Neural cell (in vitro differentiated cells): ENCODE data around the gene CRMP1. TPM values are rescaled to one million over a fixed set of nuclear protein-coding genes. Genes with fewer than 3 reads are reported as not detected.

ENCODE experiments used
- H2AFZ ChIP-seq: fragments of 200-600, 300-800 bp; sonication (generic), shearing (Covaris generic); 2 replicates; pipeline ENCODE4 v1.6.0; 2014; ENCODE audit warnings: low read depth, mild to moderate bottlenecking, antibody characterized with exemption, low read length, moderate library complexity
- H3F3A ChIP-seq: fragments of 200-600 bp; shearing (Covaris generic); 2 replicates; pipeline ENCODE4 v1.6.1; 2016; ENCODE audit warnings: mild to moderate bottlenecking, moderate library complexity, mixed read lengths, antibody characterized with exemption, low read length; ENCODE audit not compliant: insufficient read depth, poor library complexity, severe bottlenecking
- H3K27ac ChIP-seq: fragments of 200-600, 300-800 bp; sonication (generic), shearing (Covaris generic); 2 replicates; pipeline ENCODE4 v1.5.1; 2014; ENCODE audit warnings: mild to moderate bottlenecking, low read length, moderate library complexity
- H3K27me3 ChIP-seq: fragments of 300-800, 200-600 bp; sonication (generic), shearing (Covaris generic); 2 replicates; pipeline ENCODE4 v1.6.0; 2014; ENCODE audit warnings: mild to moderate bottlenecking, low read depth, low read length, moderate library complexity; ENCODE audit not compliant: insufficient read depth
- H3K36me3 ChIP-seq: fragments of 300-800, 200-600 bp; sonication (generic), shearing (Covaris generic); 2 replicates; pipeline ENCODE4 v1.5.1; 2014; ENCODE audit warnings: mild to moderate bottlenecking, antibody characterized with exemption, low read length, moderate library complexity; ENCODE audit not compliant: insufficient read depth
- H3K4me2 ChIP-seq: fragments of 300-800, 200-600 bp; sonication (generic), shearing (Covaris generic); 2 replicates; pipeline ENCODE4 v1.6.0; 2014; ENCODE audit warnings: mild to moderate bottlenecking, low read length
- H3K4me3 ChIP-seq: fragments of 300-800, 200-600 bp; sonication (generic), shearing (Covaris generic); 2 replicates; pipeline ENCODE4 v1.5.1; 2014; ENCODE audit warnings: mild to moderate bottlenecking, low read length, moderate library complexity
- H3K79me2 ChIP-seq: fragments of 200-600 bp; shearing (Covaris generic); replicated peaks from 2 replicates; pipeline ENCODE4 v1.6.0; 2014; ENCODE audit warnings: mild to moderate bottlenecking, low read length, moderate library complexity; ENCODE audit not compliant: insufficient read depth
- H3K9ac ChIP-seq: fragments of 300-800, 200-600 bp; sonication (generic), shearing (Covaris generic); 2 replicates; pipeline ENCODE4 v1.6.1; 2016; ENCODE audit warnings: mild to moderate bottlenecking, low read length, mixed read lengths
- H3K9me2 ChIP-seq: fragments of 200-600 bp; shearing (Covaris generic); 2 replicates; pipeline ENCODE4 v1.6.1; 2016; ENCODE audit warnings: mild to moderate bottlenecking, low read length, mixed read lengths; ENCODE audit not compliant: insufficient read depth
- H3K9me3 ChIP-seq: fragments of 200-600, 300-800 bp; sonication (generic), shearing (Covaris generic); 2 replicates; pipeline ENCODE4 v1.6.1; 2016; ENCODE audit warnings: mild to moderate bottlenecking, mixed run types, low read length, moderate library complexity, mixed read lengths
- H4K20me1 ChIP-seq: fragments of 200-600 bp; shearing (Covaris generic); 2 replicates; pipeline ENCODE4 v1.6.1; 2016; ENCODE audit warnings: mild to moderate bottlenecking, mixed run types; ENCODE audit not compliant: insufficient read depth
- EP300 ChIP-seq: fragments of 450-650 bp; conservative IDR thresholded peaks from 2 replicates; pipeline ENCODE4 v1.6.1; 2014; ENCODE audit warnings: antibody characterized with exemption, mild to moderate bottlenecking, moderate library complexity; ENCODE audit not compliant: poor library complexity, severe bottlenecking
- EZH2 ChIP-seq: fragments of 200-600, 300-800 bp; shearing (Covaris generic), sonication (generic); IDR thresholded peaks from 2 replicates; pipeline ENCODE4 v1.6.1; 2014; ENCODE audit warnings: antibody characterized with exemption, low read length, borderline replicate concordance, mild to moderate bottlenecking; ENCODE audit not compliant: insufficient read depth, poor library complexity, severe bottlenecking
- MXI1 ChIP-seq: fragments of 450-650 bp; conservative IDR thresholded peaks from 2 replicates; pipeline ENCODE4 v1.6.1; 2014; ENCODE audit warnings: antibody characterized with exemption, mild to moderate bottlenecking; ENCODE audit not compliant: poor library complexity, severe bottlenecking
- POLR2AphosphoS5 ChIP-seq: IDR thresholded peaks from 2 replicates; pipeline ENCODE4 v1.6.1; 2012
- RAD21 ChIP-seq: fragments of 450-650 bp; conservative IDR thresholded peaks from 2 replicates; pipeline ENCODE4 v1.6.1; 2014; ENCODE audit warnings: antibody characterized with exemption, mild to moderate bottlenecking, moderate library complexity
- SMC3 ChIP-seq: fragments of 450-650 bp; conservative IDR thresholded peaks from 2 replicates; pipeline ENCODE4 v1.6.1; 2014; ENCODE audit warnings: antibody characterized with exemption, mild to moderate bottlenecking, moderate library complexity; ENCODE audit not compliant: poor library complexity
- TAF1 ChIP-seq: IDR thresholded peaks from 2 replicates; pipeline ENCODE4 v1.6.1; 2012; ENCODE audit warnings: low read depth
- polyA plus RNA-seq: library from polyadenylated mRNA; depleted of rRNA; stranded (reverse); fragments of >200 nt; gene quantifications from 2 replicates; pipeline ENCODE4 v1.2.3, GENCODE V29; 2014
- TF ChIP-seq, protein P1 (sequence below): fragments of 450-650 bp; IDR thresholded peaks from 2 replicates; pipeline ENCODE4 v1.5.1; 2014; ENCODE audit warnings: antibody characterized with exemption, mild to moderate bottlenecking, moderate library complexity; ENCODE audit not compliant: poor library complexity, severe bottlenecking
- TF ChIP-seq, protein P2 (sequence below): IDR thresholded peaks from 2 replicates; pipeline ENCODE4 v1.6.1; 2012; ENCODE audit warnings: borderline replicate concordance

CRMP1 gene
- polyA plus RNA-seq, 1 donor from 2014 or later: 642 TPM

DNA sequence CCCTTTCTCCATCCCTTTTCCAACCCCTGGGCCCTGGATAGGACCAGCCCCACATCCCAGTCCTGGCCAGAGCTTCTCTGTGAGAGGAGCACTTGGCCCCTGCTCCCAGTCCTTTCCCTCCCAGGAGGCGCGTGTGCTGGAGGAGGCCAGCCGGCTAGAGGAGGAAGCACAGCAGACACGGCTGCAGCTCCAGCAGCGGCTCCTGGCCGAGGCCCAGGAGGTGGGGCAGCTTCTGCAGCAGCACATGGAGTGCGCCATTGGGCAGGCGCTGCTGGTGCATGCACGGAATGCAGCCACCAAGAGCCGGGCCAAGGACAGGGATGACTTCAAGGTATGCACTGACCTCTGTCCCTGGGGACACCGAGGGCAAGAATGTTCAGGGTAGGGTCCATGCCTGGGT lies 94.4 kb downstream of the CRMP1 start:
- H3K9ac ChIP-seq: no peak overlapping the region
- no peak overlapping the region for H2AFZ ChIP-seq
- no peaks in the 10 kb centered on the region for H3K79me2 ChIP-seq
- no peaks in the 10 kb centered on the region for H3F3A ChIP-seq
- H3K27me3 ChIP-seq: no peaks in the 10 kb centered on the region
- H3K9me2 ChIP-seq: no peaks in the 10 kb centered on the region
- no peak overlapping the region for H3K4me2 ChIP-seq
- H3K27ac ChIP-seq: no peak overlapping the region
- no peaks in the 10 kb centered on the region for H3K36me3 ChIP-seq
- no peaks in the 10 kb centered on the region for H3K9me3 ChIP-seq
- no peaks in the 10 kb centered on the region for H4K20me1 ChIP-seq
- no peak overlapping the region for H3K4me3 ChIP-seq
- TF ChIP-seq, protein P1, sequence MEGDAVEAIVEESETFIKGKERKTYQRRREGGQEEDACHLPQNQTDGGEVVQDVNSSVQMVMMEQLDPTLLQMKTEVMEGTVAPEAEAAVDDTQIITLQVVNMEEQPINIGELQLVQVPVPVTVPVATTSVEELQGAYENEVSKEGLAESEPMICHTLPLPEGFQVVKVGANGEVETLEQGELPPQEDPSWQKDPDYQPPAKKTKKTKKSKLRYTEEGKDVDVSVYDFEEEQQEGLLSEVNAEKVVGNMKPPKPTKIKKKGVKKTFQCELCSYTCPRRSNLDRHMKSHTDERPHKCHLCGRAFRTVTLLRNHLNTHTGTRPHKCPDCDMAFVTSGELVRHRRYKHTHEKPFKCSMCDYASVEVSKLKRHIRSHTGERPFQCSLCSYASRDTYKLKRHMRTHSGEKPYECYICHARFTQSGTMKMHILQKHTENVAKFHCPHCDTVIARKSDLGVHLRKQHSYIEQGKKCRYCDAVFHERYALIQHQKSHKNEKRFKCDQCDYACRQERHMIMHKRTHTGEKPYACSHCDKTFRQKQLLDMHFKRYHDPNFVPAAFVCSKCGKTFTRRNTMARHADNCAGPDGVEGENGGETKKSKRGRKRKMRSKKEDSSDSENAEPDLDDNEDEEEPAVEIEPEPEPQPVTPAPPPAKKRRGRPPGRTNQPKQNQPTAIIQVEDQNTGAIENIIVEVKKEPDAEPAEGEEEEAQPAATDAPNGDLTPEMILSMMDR: no peak
- TF ChIP-seq EZH2 (no peak), SMC3 (no peak), RAD21 (no peak), TAF1 (no peak), POLR2AphosphoS5 (no peak), MXI1 (no peak), EP300 (no peak)
- TF ChIP-seq, protein P2, sequence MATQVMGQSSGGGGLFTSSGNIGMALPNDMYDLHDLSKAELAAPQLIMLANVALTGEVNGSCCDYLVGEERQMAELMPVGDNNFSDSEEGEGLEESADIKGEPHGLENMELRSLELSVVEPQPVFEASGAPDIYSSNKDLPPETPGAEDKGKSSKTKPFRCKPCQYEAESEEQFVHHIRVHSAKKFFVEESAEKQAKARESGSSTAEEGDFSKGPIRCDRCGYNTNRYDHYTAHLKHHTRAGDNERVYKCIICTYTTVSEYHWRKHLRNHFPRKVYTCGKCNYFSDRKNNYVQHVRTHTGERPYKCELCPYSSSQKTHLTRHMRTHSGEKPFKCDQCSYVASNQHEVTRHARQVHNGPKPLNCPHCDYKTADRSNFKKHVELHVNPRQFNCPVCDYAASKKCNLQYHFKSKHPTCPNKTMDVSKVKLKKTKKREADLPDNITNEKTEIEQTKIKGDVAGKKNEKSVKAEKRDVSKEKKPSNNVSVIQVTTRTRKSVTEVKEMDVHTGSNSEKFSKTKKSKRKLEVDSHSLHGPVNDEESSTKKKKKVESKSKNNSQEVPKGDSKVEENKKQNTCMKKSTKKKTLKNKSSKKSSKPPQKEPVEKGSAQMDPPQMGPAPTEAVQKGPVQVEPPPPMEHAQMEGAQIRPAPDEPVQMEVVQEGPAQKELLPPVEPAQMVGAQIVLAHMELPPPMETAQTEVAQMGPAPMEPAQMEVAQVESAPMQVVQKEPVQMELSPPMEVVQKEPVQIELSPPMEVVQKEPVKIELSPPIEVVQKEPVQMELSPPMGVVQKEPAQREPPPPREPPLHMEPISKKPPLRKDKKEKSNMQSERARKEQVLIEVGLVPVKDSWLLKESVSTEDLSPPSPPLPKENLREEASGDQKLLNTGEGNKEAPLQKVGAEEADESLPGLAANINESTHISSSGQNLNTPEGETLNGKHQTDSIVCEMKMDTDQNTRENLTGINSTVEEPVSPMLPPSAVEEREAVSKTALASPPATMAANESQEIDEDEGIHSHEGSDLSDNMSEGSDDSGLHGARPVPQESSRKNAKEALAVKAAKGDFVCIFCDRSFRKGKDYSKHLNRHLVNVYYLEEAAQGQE: no peak

DNA sequence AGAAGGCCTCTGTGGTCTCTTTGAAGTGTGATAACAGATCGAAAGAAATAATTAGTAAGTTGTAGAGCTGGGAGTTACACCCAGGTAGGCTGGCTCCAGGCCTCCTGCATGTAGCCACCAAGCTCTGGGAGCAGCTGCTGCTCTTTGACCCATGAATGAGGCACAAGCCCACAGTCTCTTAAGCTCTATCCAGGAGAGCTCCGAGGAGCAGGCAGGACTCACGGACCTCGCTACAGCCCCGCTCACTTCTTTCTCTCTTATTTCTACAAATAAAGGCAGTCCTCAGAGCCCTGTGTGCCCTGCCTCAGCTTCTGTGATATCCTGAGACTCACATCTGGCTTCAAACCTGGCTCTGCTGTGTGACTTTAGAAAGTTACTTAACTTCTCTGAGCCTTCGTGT lies 95.0 kb downstream of the CRMP1 start:
- no peak overlapping the region for H3K4me3 ChIP-seq
- H3F3A ChIP-seq: no peaks in the 10 kb centered on the region
- H3K9me3 ChIP-seq: no peaks in the 10 kb centered on the region
- H4K20me1 ChIP-seq: no peaks in the 10 kb centered on the region
- no peaks in the 10 kb centered on the region for H3K9me2 ChIP-seq
- H2AFZ ChIP-seq: no peak overlapping the region
- no peak for TF ChIP-seq EZH2
- no peak for TF ChIP-seq SMC3
- TF ChIP-seq RAD21: no peak
- TF ChIP-seq, protein P1: no peak
- no peak for TF ChIP-seq TAF1
- no peak for TF ChIP-seq EP300
- no peak for TF ChIP-seq MXI1
- no peak for TF ChIP-seq POLR2AphosphoS5
- TF ChIP-seq, protein P2: no peak
- H3K27ac ChIP-seq: no peak overlapping the region
- no peak overlapping the region for H3K4me2 ChIP-seq
- no peak overlapping the region for H3K9ac ChIP-seq
- H3K79me2 ChIP-seq: no peaks in the 10 kb centered on the region
- H3K27me3 ChIP-seq: no peaks in the 10 kb centered on the region
- H3K36me3 ChIP-seq: no peaks in the 10 kb centered on the region
